WI38 (cell line): ENCODE results near the gene WDR20.
"Not testable (repeated sequence)": the region's sequence is repeated elsewhere in the genome, so short reads cannot be mapped to it uniquely, and the experiment has no call there.

ENCODE experiments used
- H3K4me3 ChIP-seq: 2 replicates; pipeline ENCODE4 v1.5.1; 2011; ENCODE audit warnings: low read depth, mild to moderate bottlenecking, control low read depth, low read length
- CTCF ChIP-seq: IDR thresholded peaks from 2 replicates; pipeline ENCODE4 v1.5.1; 2012; ENCODE audit warnings: low read depth, mild to moderate bottlenecking, control low read depth, low read length

The WDR20 gene

GRCh38 chr14:102241147-102241546 lies 101.5 kb downstream of the WDR20 start:
- H3K4me3 ChIP-seq: no peak overlapping the region
- no peak for TF ChIP-seq CTCF

DNA sequence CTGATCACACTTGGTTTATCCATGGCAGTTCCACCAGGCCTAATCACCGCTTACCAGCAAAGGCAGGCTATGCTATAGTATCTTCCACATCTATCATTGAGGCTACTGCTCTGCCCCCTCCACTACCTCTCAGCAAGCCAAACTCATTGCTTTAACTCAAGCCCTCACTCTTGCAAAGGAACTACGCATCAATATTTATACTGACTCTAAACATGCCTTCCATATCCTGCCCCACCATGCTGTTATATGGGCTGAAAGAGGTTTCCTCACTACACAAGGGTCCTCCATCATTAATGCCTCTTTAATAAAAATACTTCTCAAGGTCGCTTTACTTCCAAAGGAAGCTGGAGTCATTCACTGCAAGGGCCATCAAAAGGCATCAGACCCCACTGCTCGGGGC lies 104.1 kb downstream of the WDR20 start:
- not testable (repeated sequence) for H3K4me3 ChIP-seq

DNA sequence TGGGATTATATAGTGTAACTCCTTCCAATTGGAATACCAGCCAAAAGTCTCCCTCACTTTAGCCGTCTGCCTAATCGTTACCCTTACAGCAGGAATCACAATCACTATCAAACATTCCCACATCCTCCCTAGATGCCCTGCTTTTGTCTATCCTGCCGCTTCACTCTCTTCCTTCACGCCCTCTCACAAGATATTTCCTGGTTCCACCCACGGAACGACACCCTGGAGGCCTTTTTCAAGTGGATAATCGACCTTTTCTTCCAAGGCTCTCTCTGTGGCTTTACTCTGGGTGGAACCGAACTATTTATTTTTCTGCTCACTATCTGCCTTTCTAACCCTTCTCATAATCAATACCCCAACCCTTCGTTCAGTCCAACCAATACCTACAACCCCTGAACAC lies 106.4 kb downstream of the WDR20 start:
- TF ChIP-seq CTCF: no peak

DNA sequence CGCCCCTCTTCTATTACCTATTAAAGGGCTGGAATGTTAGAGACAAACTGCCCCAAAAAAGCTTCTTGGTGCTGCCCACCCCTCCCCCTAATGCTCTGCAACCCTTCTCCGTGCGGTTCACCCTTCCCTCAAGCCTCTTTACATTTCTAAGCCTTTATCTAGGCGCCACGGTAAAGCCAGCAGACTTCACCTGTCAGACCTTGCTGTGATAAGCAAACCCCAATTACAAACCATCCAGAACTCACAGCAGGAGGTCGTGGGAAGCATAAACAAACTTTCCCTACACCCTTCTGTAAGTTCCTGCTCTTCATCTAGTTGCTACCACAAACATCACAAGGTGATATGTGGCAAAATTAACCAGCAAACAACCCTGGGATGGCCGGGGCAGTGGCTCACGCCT lies 108.4 kb downstream of the WDR20 start:
- no peak for TF ChIP-seq CTCF
- no peak overlapping the region for H3K4me3 ChIP-seq

More for the DNA sequence above, 106.4 kb downstream of the WDR20 start:
- no peak overlapping the region for H3K4me3 ChIP-seq

DNA sequence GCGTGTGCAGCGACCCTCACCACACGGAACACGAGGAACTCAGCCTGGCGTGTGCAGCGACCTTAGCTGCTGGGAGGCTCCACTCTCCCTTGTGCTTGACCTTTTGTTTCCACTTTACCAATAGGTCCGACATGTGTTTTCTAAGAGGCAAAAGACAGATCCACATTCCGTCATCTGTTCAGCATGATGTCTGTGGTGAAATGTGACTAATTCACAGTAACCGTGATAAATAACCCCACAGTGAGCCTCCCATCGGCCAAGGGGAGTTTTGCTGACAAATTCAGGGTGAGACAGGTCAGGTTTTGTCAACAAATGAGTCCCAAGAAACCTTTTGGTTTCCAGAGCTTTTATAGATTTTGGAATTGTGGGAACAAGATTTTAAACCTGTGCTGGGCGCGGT lies 109.3 kb downstream of the WDR20 start:
- no peak for TF ChIP-seq CTCF
- H3K4me3 ChIP-seq: no peak overlapping the region

GRCh38 chr14:102249981-102250380 lies 110.3 kb downstream of the WDR20 start:
- no peak for TF ChIP-seq CTCF
- H3K4me3 ChIP-seq: no peak overlapping the region

DNA sequence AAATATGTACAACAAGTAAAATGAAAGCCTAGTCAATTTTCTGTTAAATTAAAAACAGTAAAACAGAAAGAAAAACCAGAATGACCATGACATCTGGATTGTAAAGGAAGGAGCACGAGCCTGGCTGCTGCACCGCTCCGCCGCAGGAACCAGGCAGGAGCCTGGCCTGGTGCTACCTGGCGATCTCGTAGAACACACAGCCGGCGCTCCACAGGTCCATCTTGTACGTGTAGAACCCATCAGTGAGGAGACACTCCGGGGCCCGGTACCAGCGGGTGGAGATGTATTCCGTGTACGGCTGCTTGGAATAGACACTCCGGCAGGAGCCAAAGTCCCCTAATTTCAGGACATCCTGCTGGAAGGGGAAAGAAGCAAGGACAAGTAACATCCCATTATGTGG lies 110.9 kb downstream of the WDR20 start:
- no peak overlapping the region for H3K4me3 ChIP-seq
- TF ChIP-seq CTCF: no peak

GRCh38 chr14:102251161-102251560 lies 111.5 kb downstream of the WDR20 start:
- TF ChIP-seq CTCF: no peak
- H3K4me3 ChIP-seq: no peak overlapping the region
